ENCODE data around the gene WNT5A.
A peak's percentile ranks its signal among the peaks of the same experiment; 100 is the strongest.

Gene WNT5A

DNA sequence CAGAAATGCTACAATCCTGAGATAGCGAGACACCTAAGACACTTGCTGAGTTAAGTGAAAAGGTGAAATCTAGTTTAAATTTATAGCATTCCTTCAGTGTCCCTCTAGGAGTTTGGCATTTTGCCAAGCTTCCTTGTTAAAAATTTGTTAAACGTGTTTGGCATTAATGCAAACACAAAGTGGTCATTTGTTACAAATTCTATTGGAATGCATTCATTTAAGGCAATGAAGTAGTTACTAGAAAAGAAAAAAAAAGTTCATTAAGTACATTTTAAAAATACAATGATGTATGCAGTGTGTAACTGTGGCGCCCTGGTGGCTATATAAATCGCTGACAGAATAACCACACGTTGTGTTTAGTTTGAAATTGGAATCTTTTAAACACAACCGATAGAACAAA, 31.3 kb upstream of the WNT5A start (continued):
- TF ChIP-seq, protein P1, sequence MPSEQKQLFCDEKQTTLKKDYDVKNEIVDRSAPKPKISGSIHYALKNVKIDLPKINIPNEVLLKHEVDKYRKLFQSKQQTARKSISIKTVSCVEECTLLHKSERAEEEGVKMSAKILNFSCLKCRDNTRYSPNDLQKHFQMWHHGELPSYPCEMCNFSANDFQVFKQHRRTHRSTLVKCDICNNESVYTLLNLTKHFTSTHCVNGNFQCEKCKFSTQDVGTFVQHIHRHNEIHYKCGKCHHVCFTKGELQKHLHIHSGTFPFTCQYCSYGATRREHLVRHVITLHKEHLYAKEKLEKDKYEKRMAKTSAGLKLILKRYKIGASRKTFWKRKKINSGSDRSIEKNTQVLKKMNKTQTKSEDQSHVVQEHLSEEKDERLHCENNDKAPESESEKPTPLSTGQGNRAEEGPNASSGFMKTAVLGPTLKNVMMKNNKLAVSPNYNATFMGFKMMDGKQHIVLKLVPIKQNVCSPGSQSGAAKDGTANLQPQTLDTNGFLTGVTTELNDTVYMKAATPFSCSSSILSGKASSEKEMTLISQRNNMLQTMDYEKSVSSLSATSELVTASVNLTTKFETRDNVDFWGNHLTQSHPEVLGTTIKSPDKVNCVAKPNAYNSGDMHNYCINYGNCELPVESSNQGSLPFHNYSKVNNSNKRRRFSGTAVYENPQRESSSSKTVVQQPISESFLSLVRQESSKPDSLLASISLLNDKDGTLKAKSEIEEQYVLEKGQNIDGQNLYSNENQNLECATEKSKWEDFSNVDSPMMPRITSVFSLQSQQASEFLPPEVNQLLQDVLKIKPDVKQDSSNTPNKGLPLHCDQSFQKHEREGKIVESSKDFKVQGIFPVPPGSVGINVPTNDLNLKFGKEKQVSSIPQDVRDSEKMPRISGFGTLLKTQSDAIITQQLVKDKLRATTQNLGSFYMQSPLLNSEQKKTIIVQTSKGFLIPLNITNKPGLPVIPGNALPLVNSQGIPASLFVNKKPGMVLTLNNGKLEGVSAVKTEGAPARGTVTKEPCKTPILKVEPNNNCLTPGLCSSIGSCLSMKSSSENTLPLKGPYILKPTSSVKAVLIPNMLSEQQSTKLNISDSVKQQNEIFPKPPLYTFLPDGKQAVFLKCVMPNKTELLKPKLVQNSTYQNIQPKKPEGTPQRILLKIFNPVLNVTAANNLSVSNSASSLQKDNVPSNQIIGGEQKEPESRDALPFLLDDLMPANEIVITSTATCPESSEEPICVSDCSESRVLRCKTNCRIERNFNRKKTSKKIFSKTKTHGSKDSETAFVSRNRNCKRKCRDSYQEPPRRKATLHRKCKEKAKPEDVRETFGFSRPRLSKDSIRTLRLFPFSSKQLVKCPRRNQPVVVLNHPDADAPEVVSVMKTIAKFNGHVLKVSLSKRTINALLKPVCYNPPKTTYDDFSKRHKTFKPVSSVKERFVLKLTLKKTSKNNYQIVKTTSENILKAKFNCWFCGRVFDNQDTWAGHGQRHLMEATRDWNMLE (tag by site-specific recombination; conservative IDR thresholded peaks at IDR 0.05; ENCODE audit: low read depth) = no peak
- TF ChIP-seq TRIM28 (IDR thresholded peaks at IDR 0.05; ENCODE audit: borderline replicate concordance, low read length) = no peak
- TF ChIP-seq HOXD13 (CRISPR knock-in tag; IDR thresholded peaks at IDR 0.05; ENCODE audit: borderline replicate concordance) = no peak
- TF ChIP-seq, protein P2, sequence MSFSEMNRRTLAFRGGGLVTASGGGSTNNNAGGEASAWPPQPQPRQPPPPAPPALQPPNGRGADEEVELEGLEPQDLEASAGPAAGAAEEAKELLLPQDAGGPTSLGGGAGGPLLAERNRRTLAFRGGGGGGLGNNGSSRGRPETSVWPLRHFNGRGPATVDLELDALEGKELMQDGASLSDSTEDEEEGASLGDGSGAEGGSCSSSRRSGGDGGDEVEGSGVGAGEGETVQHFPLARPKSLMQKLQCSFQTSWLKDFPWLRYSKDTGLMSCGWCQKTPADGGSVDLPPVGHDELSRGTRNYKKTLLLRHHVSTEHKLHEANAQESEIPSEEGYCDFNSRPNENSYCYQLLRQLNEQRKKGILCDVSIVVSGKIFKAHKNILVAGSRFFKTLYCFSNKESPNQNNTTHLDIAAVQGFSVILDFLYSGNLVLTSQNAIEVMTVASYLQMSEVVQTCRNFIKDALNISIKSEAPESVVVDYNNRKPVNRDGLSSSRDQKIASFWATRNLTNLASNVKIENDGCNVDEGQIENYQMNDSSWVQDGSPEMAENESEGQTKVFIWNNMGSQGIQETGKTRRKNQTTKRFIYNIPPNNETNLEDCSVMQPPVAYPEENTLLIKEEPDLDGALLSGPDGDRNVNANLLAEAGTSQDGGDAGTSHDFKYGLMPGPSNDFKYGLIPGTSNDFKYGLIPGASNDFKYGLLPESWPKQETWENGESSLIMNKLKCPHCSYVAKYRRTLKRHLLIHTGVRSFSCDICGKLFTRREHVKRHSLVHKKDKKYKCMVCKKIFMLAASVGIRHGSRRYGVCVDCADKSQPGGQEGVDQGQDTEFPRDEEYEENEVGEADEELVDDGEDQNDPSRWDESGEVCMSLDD (tag by site-specific recombination; IDR thresholded peaks at IDR 0.05) = no peak
- TF ChIP-seq GLIS1 (tag by site-specific recombination; IDR thresholded peaks at IDR 0.05) = 0 out of 2 replicates have a peak, but pooled peaks have one; percentile 9
- TF ChIP-seq ZNF174 (tag by site-specific recombination; IDR thresholded peaks at IDR 0.05) = no peak
- TF ChIP-seq ZNF433 (tag by site-specific recombination; IDR thresholded peaks at IDR 0.05; ENCODE audit: low read depth) = no peak
- TF ChIP-seq ZNF426 (tag by site-specific recombination; IDR thresholded peaks at IDR 0.05) = no peak
- TF ChIP-seq, protein P3, sequence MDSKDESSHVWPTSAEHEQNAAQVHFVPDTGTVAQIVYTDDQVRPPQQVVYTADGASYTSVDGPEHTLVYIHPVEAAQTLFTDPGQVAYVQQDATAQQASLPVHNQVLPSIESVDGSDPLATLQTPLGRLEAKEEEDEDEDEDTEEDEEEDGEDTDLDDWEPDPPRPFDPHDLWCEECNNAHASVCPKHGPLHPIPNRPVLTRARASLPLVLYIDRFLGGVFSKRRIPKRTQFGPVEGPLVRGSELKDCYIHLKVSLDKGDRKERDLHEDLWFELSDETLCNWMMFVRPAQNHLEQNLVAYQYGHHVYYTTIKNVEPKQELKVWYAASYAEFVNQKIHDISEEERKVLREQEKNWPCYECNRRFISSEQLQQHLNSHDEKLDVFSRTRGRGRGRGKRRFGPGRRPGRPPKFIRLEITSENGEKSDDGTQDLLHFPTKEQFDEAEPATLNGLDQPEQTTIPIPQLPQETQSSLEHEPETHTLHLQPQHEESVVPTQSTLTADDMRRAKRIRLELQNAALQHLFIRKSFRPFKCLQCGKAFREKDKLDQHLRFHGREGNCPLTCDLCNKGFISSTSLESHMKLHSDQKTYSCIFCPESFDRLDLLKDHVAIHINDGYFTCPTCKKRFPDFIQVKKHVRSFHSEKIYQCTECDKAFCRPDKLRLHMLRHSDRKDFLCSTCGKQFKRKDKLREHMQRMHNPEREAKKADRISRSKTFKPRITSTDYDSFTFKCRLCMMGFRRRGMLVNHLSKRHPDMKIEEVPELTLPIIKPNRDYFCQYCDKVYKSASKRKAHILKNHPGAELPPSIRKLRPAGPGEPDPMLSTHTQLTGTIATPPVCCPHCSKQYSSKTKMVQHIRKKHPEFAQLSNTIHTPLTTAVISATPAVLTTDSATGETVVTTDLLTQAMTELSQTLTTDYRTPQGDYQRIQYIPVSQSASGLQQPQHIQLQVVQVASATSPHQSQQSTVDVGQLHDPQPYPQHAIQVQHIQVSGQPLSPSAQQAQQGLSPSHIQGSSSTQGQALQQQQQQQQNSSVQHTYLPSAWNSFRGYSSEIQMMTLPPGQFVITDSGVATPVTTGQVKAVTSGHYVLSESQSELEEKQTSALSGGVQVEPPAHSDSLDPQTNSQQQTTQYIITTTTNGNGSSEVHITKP (tag by site-specific recombination; IDR thresholded peaks at IDR 0.05) = no peak
- no peak for TF ChIP-seq ZNF157 (tag by site-specific recombination; IDR thresholded peaks at IDR 0.05)
- TF ChIP-seq WT1 (tag by site-specific recombination; IDR thresholded peaks at IDR 0.05) = no peak
- TF ChIP-seq ZNF514 (tag by site-specific recombination; IDR thresholded peaks at IDR 0.05) = no peak
- no peak for TF ChIP-seq MYNN (tag by site-specific recombination; IDR thresholded peaks at IDR 0.05; ENCODE audit: borderline replicate concordance)
- TF ChIP-seq ZNF146 (tag by site-specific recombination; IDR thresholded peaks at IDR 0.05) = no peak
- no peak for TF ChIP-seq ZNF558 (tag by site-specific recombination; IDR thresholded peaks at IDR 0.05)
- TF ChIP-seq, protein P4, sequence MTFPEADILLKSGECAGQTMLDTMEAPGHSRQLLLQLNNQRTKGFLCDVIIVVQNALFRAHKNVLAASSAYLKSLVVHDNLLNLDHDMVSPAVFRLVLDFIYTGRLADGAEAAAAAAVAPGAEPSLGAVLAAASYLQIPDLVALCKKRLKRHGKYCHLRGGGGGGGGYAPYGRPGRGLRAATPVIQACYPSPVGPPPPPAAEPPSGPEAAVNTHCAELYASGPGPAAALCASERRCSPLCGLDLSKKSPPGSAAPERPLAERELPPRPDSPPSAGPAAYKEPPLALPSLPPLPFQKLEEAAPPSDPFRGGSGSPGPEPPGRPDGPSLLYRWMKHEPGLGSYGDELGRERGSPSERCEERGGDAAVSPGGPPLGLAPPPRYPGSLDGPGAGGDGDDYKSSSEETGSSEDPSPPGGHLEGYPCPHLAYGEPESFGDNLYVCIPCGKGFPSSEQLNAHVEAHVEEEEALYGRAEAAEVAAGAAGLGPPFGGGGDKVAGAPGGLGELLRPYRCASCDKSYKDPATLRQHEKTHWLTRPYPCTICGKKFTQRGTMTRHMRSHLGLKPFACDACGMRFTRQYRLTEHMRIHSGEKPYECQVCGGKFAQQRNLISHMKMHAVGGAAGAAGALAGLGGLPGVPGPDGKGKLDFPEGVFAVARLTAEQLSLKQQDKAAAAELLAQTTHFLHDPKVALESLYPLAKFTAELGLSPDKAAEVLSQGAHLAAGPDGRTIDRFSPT (tag by site-specific recombination; IDR thresholded peaks at IDR 0.05) = no peak
- TF ChIP-seq ZNF175 (tag by site-specific recombination; IDR thresholded peaks at IDR 0.05) = no peak
- TF ChIP-seq, protein P5, sequence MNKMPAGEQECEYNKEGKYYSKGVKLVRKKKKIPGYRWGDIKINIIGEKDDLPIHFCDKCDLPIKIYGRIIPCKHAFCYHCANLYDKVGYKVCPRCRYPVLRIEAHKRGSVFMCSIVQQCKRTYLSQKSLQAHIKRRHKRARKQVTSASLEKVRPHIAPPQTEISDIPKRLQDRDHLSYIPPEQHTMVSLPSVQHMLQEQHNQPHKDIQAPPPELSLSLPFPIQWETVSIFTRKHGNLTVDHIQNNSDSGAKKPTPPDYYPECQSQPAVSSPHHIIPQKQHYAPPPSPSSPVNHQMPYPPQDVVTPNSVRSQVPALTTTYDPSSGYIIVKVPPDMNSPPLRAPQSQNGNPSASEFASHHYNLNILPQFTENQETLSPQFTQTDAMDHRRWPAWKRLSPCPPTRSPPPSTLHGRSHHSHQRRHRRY (tag by site-specific recombination; IDR thresholded peaks at IDR 0.05) = no peak
- no peak for TF ChIP-seq ZNF211 (tag by site-specific recombination; IDR thresholded peaks at IDR 0.05; ENCODE audit: low read depth)
- TF ChIP-seq, protein P6, sequence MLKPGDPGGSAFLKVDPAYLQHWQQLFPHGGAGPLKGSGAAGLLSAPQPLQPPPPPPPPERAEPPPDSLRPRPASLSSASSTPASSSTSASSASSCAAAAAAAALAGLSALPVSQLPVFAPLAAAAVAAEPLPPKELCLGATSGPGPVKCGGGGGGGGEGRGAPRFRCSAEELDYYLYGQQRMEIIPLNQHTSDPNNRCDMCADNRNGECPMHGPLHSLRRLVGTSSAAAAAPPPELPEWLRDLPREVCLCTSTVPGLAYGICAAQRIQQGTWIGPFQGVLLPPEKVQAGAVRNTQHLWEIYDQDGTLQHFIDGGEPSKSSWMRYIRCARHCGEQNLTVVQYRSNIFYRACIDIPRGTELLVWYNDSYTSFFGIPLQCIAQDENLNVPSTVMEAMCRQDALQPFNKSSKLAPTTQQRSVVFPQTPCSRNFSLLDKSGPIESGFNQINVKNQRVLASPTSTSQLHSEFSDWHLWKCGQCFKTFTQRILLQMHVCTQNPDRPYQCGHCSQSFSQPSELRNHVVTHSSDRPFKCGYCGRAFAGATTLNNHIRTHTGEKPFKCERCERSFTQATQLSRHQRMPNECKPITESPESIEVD (tag by site-specific recombination; IDR thresholded peaks at IDR 0.05) = peak; percentile 89
- no peak for TF ChIP-seq ZNF76 (tag by site-specific recombination; IDR thresholded peaks at IDR 0.05; ENCODE audit: borderline replicate concordance, low read depth)
- no peak for TF ChIP-seq ZFHX2 (tag by site-specific recombination; conservative IDR thresholded peaks at IDR 0.05)
- TF ChIP-seq ZFP3 (tag by site-specific recombination; IDR thresholded peaks at IDR 0.05; ENCODE audit: low read depth) = no peak
- TF ChIP-seq ZNF324 (tag by site-specific recombination; IDR thresholded peaks at IDR 0.05) = no peak
- no peak for TF ChIP-seq BCL11A (tag by site-specific recombination; IDR thresholded peaks at IDR 0.05; ENCODE audit: low read depth)

Measured in HEK293 (cell line).